Body of pancreas (tissue), 4 donors: ENCODE measurements around the gene PLEKHG3.

Experiments
- CTCF ChIP-seq, 7 experiments: fragments of 450-650 bp in 4 of 7; fragments of 200-600 bp in 3 of 7; sonication (generic) in 3 of 7; IDR thresholded peaks; one replicate each; pipeline ENCODE4 v1.5.1; 2016 to 2019; ENCODE audit warnings: antibody characterized with exemption in 7 of 7
- POLR2A ChIP-seq, 3 donors: fragments of 450-650 bp; IDR thresholded peaks; one replicate each; pipeline ENCODE4 v1.6.1; 2016; ENCODE audit warnings: antibody characterized with exemption in 3 of 3, mild to moderate bottlenecking in 2 of 3

- no peak for TF ChIP-seq CTCF (IDR thresholded peaks at IDR 0.05)
- no peak for TF ChIP-seq POLR2A (IDR thresholded peaks at IDR 0.05)
Measured at GRCh38 chr14:64654901-64655300, 49.3 kb upstream of the PLEKHG3 start.
